GM13977 (cell line): ENCODE data around the gene SPRED2.

Experiments used
- DNase-seq: peaks from one replicate; pipeline ENCODE4 v3.0.0; 2012; ENCODE audit warnings: low spot score
- in situ Hi-C: fragments of 300-500 bp; cut with MboI; formaldehyde crosslinking; loops from one replicate; pipeline ENCODE4 v1.12.0; 2022; ENCODE audit warnings: low sequenced_read_pairs, low pct_unique_long_range_greater_than_20kb, mixed read lengths, inconsistent platforms; ENCODE audit not compliant: unreplicated experiment
- TF ChIP-seq, protein P1 (sequence below): IDR thresholded peaks from 2 replicates; pipeline ENCODE4 v1.5.1; 2012; ENCODE audit warnings: mild to moderate bottlenecking, control low read depth; ENCODE audit not compliant: insufficient read depth; ENCODE audit errors: extremely low read depth, missing control alignments

The SPRED2 gene

GRCh38 chr2:65475000-65475399, 42.6 kb upstream of the SPRED2 start:
- TF ChIP-seq, protein P1, sequence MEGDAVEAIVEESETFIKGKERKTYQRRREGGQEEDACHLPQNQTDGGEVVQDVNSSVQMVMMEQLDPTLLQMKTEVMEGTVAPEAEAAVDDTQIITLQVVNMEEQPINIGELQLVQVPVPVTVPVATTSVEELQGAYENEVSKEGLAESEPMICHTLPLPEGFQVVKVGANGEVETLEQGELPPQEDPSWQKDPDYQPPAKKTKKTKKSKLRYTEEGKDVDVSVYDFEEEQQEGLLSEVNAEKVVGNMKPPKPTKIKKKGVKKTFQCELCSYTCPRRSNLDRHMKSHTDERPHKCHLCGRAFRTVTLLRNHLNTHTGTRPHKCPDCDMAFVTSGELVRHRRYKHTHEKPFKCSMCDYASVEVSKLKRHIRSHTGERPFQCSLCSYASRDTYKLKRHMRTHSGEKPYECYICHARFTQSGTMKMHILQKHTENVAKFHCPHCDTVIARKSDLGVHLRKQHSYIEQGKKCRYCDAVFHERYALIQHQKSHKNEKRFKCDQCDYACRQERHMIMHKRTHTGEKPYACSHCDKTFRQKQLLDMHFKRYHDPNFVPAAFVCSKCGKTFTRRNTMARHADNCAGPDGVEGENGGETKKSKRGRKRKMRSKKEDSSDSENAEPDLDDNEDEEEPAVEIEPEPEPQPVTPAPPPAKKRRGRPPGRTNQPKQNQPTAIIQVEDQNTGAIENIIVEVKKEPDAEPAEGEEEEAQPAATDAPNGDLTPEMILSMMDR: no peak
- in situ Hi-C loops: no loop called here
- DNase-seq: no peak

- TF ChIP-seq, protein P1: no peak
- DNase-seq: no peak
- in situ Hi-C loops: no loop called here
These were observed 40.6 kb upstream of the SPRED2 start for GRCh38 chr2:65473045-65473444.

DNA sequence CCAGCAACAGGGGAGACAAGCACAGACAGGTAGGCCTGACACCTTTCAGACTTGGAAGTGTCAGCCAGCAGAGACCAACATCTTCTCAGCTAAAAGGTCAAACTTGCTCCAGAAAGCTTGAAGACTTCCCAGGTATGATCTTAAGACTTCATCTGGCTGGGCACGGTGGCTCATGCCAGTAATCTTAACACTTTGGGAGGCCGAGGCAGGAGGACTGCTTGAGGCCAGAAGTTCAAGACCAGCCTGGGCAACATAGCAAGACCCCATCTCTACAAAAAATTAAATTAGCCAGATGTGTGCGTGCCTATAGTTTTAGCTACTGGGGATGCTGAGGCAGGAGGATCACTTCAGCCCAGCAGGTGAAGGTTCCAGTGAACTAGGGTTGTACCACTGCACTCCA, 39.0 kb upstream of the SPRED2 start:
- DNase-seq: no peak
- in situ Hi-C loops: no loop called here

DNA sequence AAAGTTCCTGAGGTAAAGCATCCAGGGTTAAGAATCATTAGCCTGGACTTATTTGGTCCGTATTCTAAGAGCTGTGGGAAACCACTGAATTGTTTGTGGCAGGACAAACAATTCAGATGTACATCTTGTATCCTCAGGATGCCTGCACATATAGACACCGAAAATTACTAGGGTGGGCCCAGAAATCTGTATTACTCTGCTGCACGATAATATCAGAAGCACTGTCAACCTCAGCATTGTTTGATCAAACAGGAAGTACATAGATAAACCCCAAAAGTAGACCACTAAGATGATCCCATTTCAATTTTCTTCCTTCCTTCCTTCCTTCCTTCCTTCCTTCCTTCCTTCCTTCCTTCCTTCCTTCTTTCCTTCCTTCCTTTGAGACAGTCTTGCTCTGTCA, 34.2 kb upstream of the SPRED2 start:
- TF ChIP-seq, protein P1: no peak
- DNase-seq: no peak
- in situ Hi-C loops: no loop called here

More for the DNA sequence above, 39.0 kb upstream of the SPRED2 start:
- TF ChIP-seq, protein P1: no peak

DNA sequence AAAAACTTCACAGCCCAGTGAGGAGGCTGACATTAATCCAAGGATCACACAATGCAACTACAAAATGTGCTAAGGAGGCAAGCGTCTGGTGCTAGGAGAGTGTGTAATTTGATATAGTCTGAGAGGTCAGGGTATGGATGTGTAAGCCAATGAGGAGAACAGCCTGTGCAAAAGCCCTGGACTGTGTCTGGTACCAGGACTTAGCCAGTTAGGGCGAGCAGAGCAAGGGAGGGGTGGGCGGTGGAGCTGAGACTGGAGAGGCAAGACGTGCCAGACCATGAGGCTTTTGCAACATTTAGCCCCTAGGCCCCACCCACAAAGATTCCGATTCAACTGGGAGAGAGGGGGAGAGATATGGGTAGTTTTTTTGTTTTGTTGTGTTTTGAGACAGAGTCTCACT, 33.5 kb upstream of the SPRED2 start:
- TF ChIP-seq, protein P1: no peak
- in situ Hi-C loops: no loop called here
- DNase-seq: no peak

DNA sequence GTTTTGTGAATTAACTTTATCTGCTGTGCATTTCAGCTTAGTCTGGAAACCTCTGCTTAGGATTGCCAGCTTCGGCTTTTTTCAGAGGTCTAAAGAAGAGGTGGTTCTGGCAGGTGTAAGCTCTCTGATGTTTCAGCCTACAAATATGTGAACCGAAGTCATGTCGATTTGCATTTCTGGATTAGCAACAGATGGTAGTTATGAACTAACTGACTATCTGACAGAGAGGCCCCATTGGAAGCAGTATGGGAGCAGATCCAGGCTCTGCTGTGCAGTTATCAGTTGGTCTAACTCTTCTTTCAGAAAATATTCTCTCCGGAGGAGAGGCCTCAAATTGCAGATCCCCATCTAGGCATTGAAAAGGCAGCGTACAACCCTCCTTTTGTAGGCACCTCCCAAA, 32.7 kb upstream of the SPRED2 start:
- TF ChIP-seq, protein P1: no peak
- in situ Hi-C loops: no loop called here
- DNase-seq: no peak

DNA sequence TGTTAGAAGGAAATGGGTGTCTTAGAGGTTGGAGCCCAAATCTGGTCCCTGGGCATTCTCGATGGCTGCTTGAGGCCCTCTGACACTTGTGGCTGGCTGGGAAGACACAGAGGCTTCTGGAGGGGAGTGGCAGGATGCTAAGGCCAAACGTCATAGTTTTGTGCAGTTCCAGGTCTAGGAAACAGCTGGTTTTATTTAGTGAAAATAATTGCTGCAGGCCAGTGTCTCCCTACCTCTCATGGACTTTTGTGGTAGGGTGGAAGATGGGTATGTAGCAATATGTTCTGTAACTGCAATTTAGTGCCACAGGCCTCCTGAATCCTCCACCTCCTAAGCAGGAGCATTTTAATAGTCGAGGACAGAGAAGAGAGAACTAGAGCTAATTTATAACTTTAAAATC, 32.2 kb upstream of the SPRED2 start:
- DNase-seq: no peak
- TF ChIP-seq, protein P1: no peak
- in situ Hi-C loops: no loop called here
